ENCODE measurements around the gene SLC35F3. TPM values are rescaled to one million over a fixed set of nuclear protein-coding genes. Genes with fewer than 3 reads are reported as not detected.

Gene SLC35F3
- total RNA-seq, 2 donors from 2014 or later: 0.13 TPM; not detected in 1

- no peaks in the 10 kb centered on the region for H3K27me3 ChIP-seq
- DNase-seq: no peak
- H3K4me1 ChIP-seq: no peaks in the 10 kb centered on the region
- no peak overlapping the region for H3K4me3 ChIP-seq
- H3K27ac ChIP-seq: no peak overlapping the region
- H3K9me3 ChIP-seq: no peaks in the 10 kb centered on the region
- H3K9ac ChIP-seq (ENCODE audit: low read depth in 2 of 2, low read length in 2 of 2): no peak overlapping the region
- H3K36me3 ChIP-seq: no peaks in the 10 kb centered on the region
- no peak for TF ChIP-seq CTCF (IDR thresholded peaks at IDR 0.05)
- intact Hi-C loops (cut with DNase I): no loop called here
Measured at GRCh38 chr1:234199476-234200127, 295.1 kb downstream of the SLC35F3 start.

GRCh38 chr1:234200566-234200965, 296.1 kb downstream of the SLC35F3 start:
- no peaks in the 10 kb centered on the region for H3K27me3 ChIP-seq
- no peaks in the 10 kb centered on the region for H3K36me3 ChIP-seq
- no peak for DNase-seq
- no peak overlapping the region for H3K27ac ChIP-seq
- H3K9ac ChIP-seq (ENCODE audit: low read depth in 2 of 2, low read length in 2 of 2): no peak overlapping the region
- no peaks in the 10 kb centered on the region for H3K9me3 ChIP-seq
- no peaks in the 10 kb centered on the region for H3K4me1 ChIP-seq
- TF ChIP-seq CTCF (IDR thresholded peaks at IDR 0.05): no peak
- intact Hi-C loops (cut with DNase I): no loop called here
- no peak overlapping the region for H3K4me3 ChIP-seq

- Histone ChIP-seq H3K36me3 (no peaks in the 10 kb centered on the region), H3K4me1 (no peaks in the 10 kb centered on the region), H3K4me3 (no peak overlapping the region), H3K9me3 (no peaks in the 10 kb centered on the region), H3K9ac (ENCODE audit: low read depth in 2 of 2, low read length in 2 of 2) (no peak overlapping the region), H3K27me3 (no peaks in the 10 kb centered on the region), H3K27ac (no peak overlapping the region)
- no peak for DNase-seq
- TF ChIP-seq CTCF (IDR thresholded peaks at IDR 0.05): no peak
- intact Hi-C loops (cut with DNase I): no loop called here
Measured at GRCh38 chr1:234201600-234201999, 297.1 kb downstream of the SLC35F3 start.

GRCh38 chr1:234205966-234206365, 301.5 kb downstream of the SLC35F3 start:
- no peak for DNase-seq
- intact Hi-C loops (cut with DNase I): no loop called here
- no peaks in the 10 kb centered on the region for H3K4me1 ChIP-seq

GRCh38 chr1:234206651-234207284, 302.3 kb downstream of the SLC35F3 start:
- DNase-seq: no peak
- H3K27ac ChIP-seq: no peak overlapping the region
- H3K9ac ChIP-seq (ENCODE audit: low read depth in 2 of 2, low read length in 2 of 2): no peak overlapping the region
- intact Hi-C loops (cut with DNase I): no loop called here
- no peaks in the 10 kb centered on the region for H3K4me1 ChIP-seq
- H3K36me3 ChIP-seq: no peaks in the 10 kb centered on the region
- no peaks in the 10 kb centered on the region for H3K9me3 ChIP-seq
- no peak for TF ChIP-seq CTCF (IDR thresholded peaks at IDR 0.05)
- no peaks in the 10 kb centered on the region for H3K27me3 ChIP-seq
- H3K4me3 ChIP-seq: no peak overlapping the region

More at GRCh38 chr1:234205966-234206365, 301.5 kb downstream of the SLC35F3 start:
- H3K36me3 ChIP-seq: no peaks in the 10 kb centered on the region
- H3K4me3 ChIP-seq: no peak overlapping the region
- no peaks in the 10 kb centered on the region for H3K9me3 ChIP-seq
- H3K9ac ChIP-seq (ENCODE audit: low read depth in 2 of 2, low read length in 2 of 2): no peak overlapping the region
- TF ChIP-seq CTCF (IDR thresholded peaks at IDR 0.05): no peak
- H3K27me3 ChIP-seq: no peaks in the 10 kb centered on the region
- no peak overlapping the region for H3K27ac ChIP-seq

Data from colonic mucosa (tissue), 4 donors.